BJ (cell line): Measurements from ENCODE around the gene CBY3. TPM values are rescaled to one million over a fixed set of nuclear protein-coding genes. Genes with fewer than 3 reads are reported as not detected.
A peak's percentile ranks its signal among the peaks of the same experiment; 100 is the strongest.
"Not testable (repeated sequence)": the region's sequence is repeated elsewhere in the genome, so short reads cannot be mapped to it uniquely, and the experiment has no call there.

ENCODE experiments used
- CTCF ChIA-PET: fragments of 350-600 bp; formaldehyde crosslinking; extraction: SDS; loops from one replicate; lab custom pipeline; 2021; ENCODE audit warnings: antibody characterized with exemption, inconsistent platforms; lab: Yijun Ruan, JAX
- POLR2A ChIA-PET: fragments of 300-600 bp; sonication (Branson Sonifier 250); formaldehyde crosslinking; extraction: SDS; loops from one replicate; lab custom pipeline; 2021; ENCODE audit warnings: antibody characterized with exemption; lab: Charles Lee
- DNase-seq: peaks from one replicate; pipeline ENCODE4 v3.0.0-alpha.2; 2011; ENCODE audit warnings: low read depth
- H3K27me3 ChIP-seq: 2 replicates; pipeline ENCODE4 v1.6.0; 2011; ENCODE audit warnings: low read length; ENCODE audit not compliant: control insufficient read depth, insufficient read depth
- H3K36me3 ChIP-seq: 2 replicates; pipeline ENCODE4 v1.5.1; 2011; ENCODE audit warnings: low read length; ENCODE audit not compliant: control insufficient read depth, insufficient read depth
- H3K4me3 ChIP-seq: 2 replicates; pipeline ENCODE4 v1.5.1; 2011; ENCODE audit warnings: low read depth, mild to moderate bottlenecking, control low read depth, low read length
- CTCF ChIP-seq: IDR thresholded peaks from 2 replicates; pipeline ENCODE4 v1.5.1; 2011; ENCODE audit warnings: low read depth, mild to moderate bottlenecking, control low read depth, inconsistent platforms, low read length, moderate library complexity; ENCODE audit not compliant: insufficient read depth
- polyA plus RNA-seq: library from polyadenylated mRNA; depleted of rRNA; stranded (reverse); fragments of >200 nt; gene quantifications from 2 replicates; pipeline ENCODE4 v1.2.3, GENCODE V29; 2011

Gene CBY3
- polyA plus RNA-seq, 1 experiment = not detected

- ChIA-PET POLR2A (no interaction called here), CTCF (interaction anchor here (5.3 kb wide), 1 partner anchor 14 kb away, joined by 21 read pairs; the partner anchor contains the start of gene CBY3)
- Histone ChIP-seq H3K27me3 (no peaks in the 10 kb centered on the region), H3K4me3 (no peak overlapping the region), H3K36me3 (no peaks in the 10 kb centered on the region)
- TF ChIP-seq CTCF = no peak
- no peak for DNase-seq
Observed at GRCh38 chr5:179694561-179694960, 13.7 kb upstream of the CBY3 start.

- H3K4me3 ChIP-seq, DNase-seq, H3K36me3 ChIP-seq, H3K27me3 ChIP-seq, POLR2A ChIA-PET: not testable (repeated sequence)
- CTCF ChIA-PET = interaction anchor here (0.7 kb wide), 1 partner anchor 73 kb away, joined by 3 read pairs; no protein-coding TSS in a partner anchor
Observed at GRCh38 chr5:179689212-179689611, 8.4 kb upstream of the CBY3 start.

GRCh38 chr5:179680014-179680779 is 637 bp downstream of the CBY3 start:
- Histone ChIP-seq H3K4me3 (no peak overlapping the region), H3K36me3 (no peaks in the 10 kb centered on the region), H3K27me3 (no peaks in the 10 kb centered on the region)
- DNase-seq = no peak
- no peak for TF ChIP-seq CTCF
- POLR2A ChIA-PET = no interaction called here
- CTCF ChIA-PET = interaction anchor here (2.6 to 5.1 kb wide), 2 partner anchors 11 to 15 kb away, joined by 10 to 21 read pairs; no protein-coding TSS in a partner anchor

GRCh38 chr5:179679014-179679674 is 1.7 kb downstream of the CBY3 start:
- CTCF ChIA-PET = interaction anchor here (5.1 kb wide), 1 partner anchor 16 kb away, joined by 21 read pairs; no protein-coding TSS in a partner anchor

GRCh38 chr5:179678223-179679013 is 2.4 kb downstream of the CBY3 start:
- H3K27me3 ChIP-seq = no peaks in the 10 kb centered on the region
- peak; percentile 64 for DNase-seq
- H3K4me3 ChIP-seq = peak overlapping the region; percentile 68
- ChIA-PET CTCF (interaction anchor here (0.5 to 5.1 kb wide), 4 partner anchors 10 to 1040 kb away, joined by 4 to 21 read pairs (median 7); no protein-coding TSS in a partner anchor), POLR2A (no interaction called here)
- H3K36me3 ChIP-seq = no peaks in the 10 kb centered on the region
- 0 out of 2 replicates have a peak, but pooled peaks have one; percentile 9 for TF ChIP-seq CTCF

More at GRCh38 chr5:179679014-179679674, 1.7 kb downstream of the CBY3 start:
- no peaks in the 10 kb centered on the region for H3K27me3 ChIP-seq
- peak; percentile 51 for TF ChIP-seq CTCF
- no peak for DNase-seq
- peak overlapping the region; percentile 68 for H3K4me3 ChIP-seq
- H3K36me3 ChIP-seq = no peaks in the 10 kb centered on the region
- POLR2A ChIA-PET = no interaction called here
